Measurements from ENCODE around the gene DEPDC5. TPM values are rescaled to one million over a fixed set of nuclear protein-coding genes. Genes with fewer than 3 reads are reported as not detected.

The DEPDC5 gene
- total RNA-seq, 1 donor from 2014 or later = 29.9 TPM

DNA sequence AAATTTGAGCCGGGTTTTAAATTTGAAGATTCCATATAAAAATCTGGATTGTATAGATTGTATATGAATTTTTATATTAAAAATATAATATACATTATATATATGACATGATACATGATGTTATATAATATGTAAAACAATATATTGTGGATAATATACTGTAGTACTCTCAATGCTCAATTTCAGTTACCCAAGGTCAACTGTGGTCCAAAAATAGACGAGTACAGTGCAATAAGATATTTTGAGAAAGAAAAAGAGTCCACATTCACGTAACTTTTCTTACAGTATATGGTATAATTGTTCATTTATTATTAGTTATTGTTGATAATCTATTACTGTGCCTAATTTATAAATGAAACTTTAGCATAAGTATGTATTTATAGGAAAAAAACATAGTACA is 96.3 kb downstream of the DEPDC5 start:
- DNase-seq (ENCODE audit: low spot score) = no peak

DNA sequence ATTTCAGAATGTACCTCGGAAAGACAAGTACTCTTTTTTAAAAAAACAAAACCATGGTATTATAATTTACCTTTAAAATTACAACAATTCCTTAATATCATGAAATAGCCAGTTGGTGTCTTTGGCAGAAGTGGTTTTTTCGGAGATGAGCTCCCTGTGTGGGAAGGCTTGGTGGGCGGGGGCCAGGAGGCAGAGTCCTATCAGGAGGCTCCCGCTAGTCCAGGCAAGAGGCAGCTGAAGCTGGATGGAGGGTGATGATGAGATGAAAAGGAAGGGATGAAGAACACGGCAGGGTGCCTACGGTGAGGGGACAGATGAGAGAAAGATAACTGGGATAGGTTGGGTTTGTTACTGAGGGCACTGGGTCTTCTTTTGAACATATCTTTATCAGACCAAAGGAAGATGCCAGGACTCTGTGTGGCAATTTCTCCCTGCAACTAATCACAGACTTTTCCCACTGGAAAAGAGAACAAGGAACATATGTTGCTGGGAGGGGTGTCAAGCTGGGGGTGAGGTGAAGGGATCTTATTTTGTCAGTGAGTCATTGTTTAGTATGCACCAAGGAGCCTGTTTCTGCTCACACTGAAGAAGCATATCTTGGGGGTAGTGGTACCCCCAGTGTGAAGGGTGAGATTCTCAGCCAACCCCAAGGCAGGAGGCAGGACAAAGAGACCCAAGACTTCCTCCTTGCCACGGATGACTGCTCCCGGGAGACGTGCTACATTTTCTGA is 99.0 kb downstream of the DEPDC5 start:
- no peak for DNase-seq (ENCODE audit: low spot score)

DNA sequence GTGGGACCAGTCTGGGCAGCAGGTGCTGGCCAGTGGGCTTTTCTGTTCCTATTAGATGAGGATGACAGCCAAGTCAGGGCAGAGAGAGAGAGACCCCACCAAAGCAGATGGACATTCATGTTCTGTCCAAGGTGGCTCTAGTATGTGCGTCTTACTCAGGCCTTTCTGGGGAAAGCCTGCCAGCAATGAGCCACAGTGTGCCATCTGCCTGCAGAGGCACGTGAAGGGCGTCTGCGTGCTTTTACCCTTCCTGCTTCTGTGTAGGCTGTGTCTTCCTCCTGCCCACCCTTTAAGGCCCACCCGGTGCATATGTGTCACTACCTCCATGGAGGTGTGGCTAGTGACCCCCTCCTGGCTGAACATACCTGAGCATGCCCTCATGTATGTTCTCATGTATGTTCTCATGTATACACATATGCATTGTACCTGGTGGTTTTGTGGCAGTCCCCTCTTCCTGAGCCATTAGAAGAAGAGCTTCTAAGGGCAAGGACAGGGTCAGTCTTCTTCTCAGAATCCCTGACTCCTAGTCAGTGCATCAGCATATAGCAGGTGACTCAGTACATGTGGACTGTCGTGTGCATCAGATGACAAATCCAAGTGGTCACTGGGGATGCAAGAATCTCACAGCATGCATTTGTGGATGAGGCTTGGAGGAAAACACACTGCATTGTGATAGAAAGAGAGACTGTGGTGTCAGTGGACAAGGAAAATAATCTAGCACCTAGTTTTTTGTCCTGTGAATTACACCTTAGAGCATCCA is 100.1 kb downstream of the DEPDC5 start:
- DNase-seq (ENCODE audit: low spot score) = no peak

DNA sequence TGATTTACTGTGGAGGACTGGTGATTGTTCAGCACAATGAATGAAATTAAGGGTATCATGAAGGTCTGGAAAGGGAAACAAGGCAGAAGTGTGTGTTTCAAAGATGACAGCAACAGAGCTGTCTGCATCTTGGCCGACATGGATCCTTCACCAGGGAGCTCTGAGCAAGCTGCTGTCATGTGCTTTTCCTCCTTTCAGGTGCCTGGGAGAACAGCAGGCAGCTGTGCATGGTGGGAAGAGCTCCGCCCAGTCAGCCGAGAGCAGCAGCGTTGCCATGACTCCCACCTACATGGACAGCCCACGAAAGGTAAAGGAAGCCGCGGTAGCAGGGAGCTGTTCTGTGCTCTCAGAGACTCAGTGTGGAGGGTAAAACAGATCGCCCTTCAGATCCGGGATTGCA is 103.4 kb downstream of the DEPDC5 start:
- DNase-seq (ENCODE audit: low spot score) = peak; percentile 21

DNA sequence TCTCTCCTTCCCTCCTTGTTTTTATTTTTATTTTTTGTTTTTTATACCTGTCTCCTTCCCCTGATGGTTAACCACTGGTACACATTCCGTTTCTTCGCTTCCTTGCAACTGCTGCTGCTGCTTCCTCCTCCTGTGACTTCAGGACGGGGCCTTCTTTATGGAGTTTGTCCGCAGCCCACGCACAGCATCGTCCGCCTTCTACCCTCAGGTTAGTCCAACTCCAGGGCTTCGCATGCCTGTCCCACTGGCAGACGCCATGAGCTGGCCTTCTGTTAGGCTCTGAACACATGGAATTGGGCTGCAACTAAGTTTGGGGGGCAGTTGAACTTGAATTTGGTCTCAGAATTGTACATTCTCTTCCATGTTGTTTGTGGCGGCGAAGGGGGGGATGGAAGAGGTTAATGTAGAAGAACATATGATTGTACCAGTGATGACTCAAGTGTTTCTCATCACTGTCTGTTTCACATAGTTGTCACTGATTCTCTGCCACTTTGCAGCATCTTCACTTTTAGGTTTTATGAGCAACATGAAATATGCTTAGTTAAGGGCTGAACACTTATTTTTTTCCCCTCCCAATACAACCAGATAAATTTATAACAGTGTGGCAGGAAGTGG is 107.5 kb downstream of the DEPDC5 start:
- no peak for DNase-seq (ENCODE audit: low spot score)

DNA sequence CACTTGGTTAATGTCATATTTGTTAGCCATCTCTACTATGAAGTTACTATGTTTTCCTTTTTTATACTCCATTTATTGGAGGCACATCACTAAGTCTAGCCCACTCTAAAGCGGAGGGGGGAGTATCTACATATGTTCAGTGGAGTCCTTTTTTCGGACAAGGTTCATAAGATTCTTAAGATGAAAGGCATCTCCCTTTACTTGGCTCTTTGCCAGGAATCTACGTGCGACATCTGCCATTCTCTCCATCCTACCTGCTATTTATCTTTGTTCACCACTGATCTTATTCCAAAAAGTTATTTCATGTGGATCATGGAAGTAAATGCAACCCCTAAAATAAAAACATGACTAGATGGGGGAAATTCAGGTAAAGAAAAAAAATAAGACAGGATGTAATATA is 113.1 kb downstream of the DEPDC5 start:
- DNase-seq (ENCODE audit: low spot score) = no peak

DNA sequence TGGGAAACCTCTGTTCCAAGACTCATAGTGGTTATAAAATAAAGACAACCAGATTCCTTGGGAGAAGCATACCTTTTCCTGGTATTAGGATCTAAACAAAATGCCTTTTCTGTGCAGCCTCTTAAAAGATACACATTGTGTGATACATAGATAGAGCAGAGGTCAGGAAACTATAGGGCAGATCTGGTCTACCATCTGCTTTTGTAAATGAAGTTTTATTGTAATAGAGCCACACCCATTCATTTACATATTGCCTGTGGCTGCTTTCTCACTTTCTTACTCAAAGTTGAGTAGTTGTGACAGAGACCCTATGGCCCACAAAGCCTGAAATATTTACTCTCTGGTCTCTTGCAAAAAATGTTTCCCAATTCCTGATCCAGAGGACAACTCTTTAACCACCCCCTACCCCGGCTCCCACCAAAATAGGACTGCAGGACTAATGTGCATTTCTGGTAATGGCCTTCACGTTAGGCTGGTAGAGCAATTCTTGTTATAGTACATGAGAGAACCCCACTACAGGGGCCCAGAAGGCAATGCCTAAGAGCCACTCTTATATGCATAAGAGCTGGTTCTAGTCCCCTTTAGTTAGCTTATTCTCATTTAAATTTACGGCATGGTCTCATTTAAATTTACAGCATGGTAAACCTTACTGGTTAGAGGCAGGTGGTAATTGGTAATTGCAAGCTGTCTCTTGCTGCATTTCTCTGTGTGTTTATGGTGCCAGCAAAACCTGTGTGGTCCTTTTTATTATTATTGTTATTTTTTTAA is 113.8 kb downstream of the DEPDC5 start:
- DNase-seq (ENCODE audit: low spot score) = no peak

DNA sequence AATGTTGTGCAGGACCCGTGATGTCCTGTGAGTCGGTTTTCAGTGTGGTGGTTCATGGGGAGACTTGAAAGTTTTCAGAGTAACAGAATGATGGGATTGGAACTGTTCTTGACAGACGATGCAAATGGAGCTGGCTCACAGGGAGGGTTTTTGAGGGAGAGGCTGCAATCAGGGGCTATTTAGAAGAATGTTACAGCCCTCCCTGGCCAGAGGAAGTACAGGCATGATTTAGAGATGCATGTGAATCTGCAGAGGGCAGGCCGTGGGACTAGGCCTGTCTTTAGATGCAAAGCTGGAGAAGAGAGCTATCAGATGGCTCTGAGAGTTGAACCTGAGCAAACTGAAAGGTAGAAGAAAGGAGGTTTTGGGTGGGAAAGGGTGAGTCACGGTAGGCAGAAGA is 115.9 kb downstream of the DEPDC5 start:
- no peak for DNase-seq (ENCODE audit: low spot score)

DNA sequence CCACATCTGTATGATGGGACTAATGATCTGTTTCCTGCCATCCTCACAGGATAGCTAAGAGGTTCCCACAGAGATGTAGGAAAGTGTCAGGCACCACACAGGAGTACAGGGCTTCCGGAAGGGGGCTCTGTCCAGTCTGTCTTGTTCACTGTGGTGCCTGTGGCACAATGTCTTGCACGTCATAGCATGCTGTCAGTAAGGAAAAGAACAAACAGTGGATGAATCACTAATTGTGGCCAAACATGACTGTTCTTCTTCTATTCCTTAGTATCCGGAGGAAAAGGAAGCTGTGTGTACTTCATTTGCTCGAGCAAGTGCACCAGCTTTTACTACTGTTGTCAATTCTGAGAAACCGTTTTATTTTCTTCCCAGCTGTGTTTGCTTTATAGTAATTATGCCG is 117.1 kb downstream of the DEPDC5 start:
- DNase-seq (ENCODE audit: low spot score) = no peak

DNA sequence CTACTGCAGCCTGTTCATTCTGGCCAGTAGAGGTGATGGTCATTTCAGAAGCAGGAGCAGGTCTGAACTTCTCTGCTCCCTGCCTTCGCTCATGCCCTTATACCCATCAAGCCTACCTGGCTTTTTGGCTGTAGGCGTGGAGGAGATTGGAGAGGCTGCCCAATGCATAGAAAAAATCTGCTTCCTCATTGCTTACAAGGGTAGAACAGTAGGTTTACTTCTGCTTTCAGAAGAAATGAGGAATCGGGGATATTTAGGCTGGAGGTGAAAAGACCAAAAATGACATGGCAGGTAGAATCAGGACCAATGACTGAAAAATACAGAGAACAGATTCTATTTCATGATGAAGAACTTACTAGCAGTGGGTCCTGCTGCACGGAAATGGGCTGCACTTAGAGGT is 117.7 kb downstream of the DEPDC5 start:
- no peak for DNase-seq (ENCODE audit: low spot score)

DNA sequence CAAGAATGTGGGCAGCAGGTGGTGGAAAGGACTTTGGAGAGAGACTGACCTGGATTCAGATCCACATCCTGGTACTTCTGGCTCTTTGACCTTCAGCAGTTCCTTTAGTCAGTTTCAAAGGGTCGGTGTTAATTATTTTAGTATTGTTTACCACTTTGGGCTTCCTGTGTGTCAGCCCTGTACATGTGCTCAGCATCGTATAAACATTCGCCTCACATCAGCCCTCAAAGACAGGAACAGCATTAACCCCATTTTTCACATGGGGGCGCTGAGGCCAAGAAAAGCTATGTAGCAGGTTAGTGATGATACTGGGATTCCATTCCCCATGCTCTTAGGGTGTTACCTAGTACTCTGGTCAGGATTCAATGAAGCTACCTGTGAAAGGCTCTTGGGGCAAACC is 118.4 kb downstream of the DEPDC5 start:
- DNase-seq (ENCODE audit: low spot score) = no peak

DNA sequence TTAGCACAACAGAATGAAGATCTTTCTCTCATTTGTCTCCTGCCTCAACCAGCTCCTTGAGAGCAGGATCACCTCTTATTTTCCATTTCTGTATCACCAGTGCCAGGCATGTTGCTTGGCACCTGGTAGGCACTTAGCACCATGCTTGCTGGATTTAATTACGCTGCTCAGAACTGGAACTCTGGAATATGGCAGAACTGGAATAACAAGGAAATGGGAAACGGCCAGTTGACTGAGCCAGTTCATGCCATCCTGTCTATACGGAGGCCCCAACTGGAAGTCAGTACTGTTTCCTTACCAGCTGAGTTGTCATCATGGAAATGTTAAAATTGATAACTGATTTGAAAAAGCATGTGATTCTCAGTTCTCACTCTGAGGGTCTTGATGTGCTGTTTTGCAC is 121.0 kb downstream of the DEPDC5 start:
- DNase-seq (ENCODE audit: low spot score) = no peak

DNA sequence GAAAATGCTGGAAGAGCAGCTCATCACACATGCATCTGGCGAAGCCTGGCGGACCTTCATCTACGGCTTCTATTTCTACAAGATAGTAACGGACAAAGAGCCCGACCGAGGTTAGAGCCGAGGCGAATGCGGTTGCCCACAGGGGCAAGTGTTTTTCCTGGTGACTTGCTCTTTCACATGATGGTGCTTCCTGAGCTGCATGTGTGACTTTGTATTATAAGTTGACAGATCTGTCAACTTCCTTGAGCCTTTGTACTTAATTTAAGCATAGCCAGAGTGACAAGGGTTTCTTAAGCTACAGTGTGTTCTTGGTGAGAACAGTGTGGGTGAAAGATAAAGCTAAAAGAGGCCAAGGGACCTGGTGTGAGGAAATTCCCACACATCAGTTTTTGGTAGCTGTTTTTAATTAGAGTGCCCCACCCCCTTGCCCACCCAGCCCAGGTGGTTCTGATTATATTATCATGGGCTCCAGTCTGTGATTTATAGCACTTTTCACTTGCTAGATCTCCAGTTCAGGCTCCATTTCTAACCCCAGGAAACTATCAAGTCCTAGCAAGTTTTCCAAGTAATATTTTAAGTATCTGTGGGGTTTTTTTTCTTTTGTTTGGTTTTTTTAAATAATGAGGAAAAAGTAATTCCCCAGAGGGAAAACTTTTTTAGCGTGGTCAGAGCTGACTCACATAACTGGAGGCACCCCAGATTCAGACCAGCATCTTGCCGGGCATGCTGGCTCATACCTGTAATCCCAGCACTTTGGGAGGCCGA is 122.5 kb downstream of the DEPDC5 start:
- no peak for DNase-seq (ENCODE audit: low spot score)

DNA sequence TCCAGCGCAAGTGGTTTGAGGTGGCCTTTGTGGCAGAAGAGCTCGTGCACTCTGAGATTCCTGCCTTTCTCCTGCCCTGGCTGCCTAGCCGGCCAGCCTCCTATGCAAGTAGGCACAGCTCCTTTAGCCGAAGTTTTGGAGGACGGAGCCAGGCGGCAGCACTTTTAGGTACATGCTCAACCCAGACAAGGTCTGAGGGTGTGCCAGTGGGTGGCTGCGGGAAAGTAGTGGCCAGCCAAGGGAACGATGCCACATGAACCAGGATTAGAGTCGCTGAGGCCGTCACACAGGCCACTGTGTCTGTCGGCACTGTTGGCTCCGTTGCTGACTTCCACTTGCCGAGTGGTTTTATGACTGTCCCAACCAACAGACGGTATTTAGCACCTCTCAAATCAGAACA is 125.8 kb downstream of the DEPDC5 start:
- no peak for DNase-seq (ENCODE audit: low spot score)

DNA sequence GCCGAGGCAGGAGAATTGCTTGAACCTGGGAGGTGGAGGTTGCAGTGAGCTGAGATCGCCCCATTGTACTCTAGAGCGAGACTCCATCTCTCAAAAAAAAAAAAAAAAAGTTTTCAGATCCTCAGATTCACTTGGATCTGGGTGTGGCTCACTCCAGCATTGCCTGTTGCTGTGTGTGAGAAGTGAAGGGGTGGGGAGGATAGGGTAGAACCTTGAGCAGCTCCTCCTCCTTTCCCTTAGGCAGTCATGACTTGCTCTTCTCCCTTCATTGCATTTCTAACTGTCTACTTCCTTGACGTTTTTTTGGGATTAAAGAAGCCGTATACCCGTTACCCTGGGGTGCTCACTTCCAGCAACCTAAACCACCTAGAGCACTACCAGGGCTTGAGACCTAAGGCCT is 127.4 kb downstream of the DEPDC5 start:
- no peak for DNase-seq (ENCODE audit: low spot score)

DNA sequence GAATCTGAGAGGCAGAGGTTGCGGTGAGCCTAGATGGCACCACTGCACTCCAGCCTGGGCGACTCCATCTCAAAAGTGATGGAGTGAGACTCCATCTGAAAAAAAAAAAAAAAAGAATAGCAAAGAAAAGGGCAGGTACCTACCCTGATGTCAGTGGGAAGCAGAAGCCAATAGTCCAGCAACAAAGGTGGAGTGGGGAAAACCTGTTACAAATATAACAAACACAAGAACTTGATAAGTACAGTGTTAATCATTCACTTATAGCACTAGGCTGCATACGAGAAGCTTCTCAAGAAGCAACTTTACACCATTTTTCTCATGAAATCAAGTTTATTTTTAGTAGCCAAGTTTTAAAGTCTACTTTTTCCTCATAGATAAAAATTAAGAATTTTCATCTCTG is 128.0 kb downstream of the DEPDC5 start:
- DNase-seq (ENCODE audit: low spot score) = no peak

DNA sequence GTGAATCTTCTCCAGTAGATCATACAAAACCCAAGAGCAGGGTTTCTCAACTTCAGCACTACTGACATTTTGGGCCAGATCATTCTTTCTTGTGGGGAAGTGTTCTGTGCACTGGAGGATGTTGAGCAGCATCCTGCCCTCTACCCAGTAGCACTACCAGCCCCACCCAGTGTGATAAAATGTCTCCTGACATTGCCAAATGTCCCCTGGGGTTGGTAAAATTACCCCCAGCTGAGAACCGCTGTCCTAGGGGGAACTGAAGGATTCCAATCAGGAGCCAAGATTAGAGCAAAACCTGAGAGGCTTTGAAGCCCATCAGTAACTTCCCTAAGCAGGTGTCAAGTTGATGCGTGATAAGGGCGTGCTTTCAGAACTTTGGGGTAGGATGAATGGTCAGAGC is 129.2 kb downstream of the DEPDC5 start:
- DNase-seq (ENCODE audit: low spot score) = no peak

DNA sequence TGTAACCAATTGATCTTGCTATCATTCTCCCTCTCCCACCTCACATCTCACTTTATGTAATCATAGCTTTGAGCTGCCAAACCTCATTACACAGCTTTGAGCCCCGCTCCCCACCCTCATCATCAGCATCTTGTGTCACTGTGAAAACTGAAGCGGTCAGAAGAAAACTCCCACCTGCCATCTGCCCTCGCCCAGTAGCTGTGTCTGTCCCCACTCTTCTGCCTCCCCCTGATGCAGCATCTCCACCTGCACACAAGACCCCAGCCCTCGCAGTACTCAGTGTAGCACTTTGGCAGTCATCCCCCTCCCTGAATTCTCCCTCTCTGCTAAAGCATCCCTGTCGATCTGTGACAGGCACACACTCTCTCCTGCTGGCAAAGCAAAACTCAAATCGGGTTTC is 130.2 kb downstream of the DEPDC5 start:
- DNase-seq (ENCODE audit: low spot score) = no peak

DNA sequence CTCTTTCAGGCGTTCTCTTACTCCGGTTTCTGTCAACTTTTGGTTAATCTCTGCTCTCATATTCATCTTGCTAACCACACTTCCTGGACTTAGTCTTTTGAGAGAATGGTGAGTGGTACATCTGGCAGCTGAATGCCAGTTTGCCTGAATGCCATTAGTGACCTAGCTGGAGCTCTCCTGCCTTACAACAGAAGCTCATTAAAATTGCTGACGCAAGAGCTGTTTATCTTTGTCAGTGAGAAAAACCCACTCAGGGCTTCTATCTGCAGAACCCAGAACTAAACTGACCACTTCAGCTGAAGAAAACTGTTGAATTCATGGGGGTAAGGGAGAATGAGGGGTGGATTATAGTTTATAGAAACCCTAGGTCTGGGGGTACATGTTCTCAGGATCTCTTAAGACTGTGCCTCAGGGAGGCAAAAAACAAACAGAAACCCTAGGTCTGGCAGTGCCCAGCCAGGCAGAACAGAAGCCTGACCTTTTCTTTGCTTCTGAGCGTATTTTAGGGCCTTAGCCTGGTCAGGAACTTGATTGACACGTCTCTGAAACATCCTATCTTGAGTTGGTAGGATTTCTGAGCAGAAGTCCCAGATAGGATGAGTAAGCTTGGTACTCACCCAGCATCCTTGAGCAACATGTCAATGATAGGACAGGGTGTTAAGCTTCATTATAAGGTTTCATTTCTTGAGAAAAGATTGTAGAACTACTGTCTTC is 137.7 kb downstream of the DEPDC5 start:
- no peak for DNase-seq (ENCODE audit: low spot score)

DNA sequence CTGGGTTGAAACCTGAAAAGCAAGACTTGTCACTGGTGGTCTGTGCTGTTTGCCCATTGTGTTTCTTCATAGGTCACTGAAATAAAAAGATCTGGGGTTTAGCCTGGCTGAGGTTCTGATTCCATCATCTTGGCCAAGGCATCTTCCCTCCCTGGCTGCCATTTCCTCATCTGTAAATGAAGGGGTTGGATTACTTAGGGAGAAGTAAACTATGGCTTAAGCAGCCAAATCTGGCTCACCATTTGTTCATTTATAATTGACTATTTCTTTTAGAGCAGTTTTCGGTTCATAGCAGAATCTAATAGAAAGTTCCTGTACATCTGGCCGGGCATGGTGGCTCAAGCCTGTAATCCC is 138.2 kb downstream of the DEPDC5 start:
- DNase-seq (ENCODE audit: low spot score) = no peak

DNA sequence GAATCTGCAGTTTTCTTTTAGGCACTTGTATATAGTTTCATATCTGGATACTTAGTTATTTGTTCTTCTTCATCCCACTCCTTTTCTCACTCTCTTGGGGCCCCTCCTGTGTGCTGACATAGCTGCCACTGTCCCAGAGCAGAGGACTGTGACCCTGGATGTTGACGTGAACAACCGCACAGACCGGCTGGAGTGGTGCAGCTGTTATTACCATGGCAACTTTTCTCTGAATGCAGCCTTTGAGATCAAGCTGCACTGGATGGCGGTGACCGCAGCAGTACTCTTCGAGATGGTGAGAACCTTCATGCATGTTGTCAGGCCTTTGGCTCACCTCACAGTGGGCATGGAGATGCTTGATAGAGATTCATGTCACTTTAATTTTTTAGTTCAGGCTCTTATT is 139.6 kb downstream of the DEPDC5 start:
- no peak for DNase-seq (ENCODE audit: low spot score)

Measured in umbilical cord (tissue), 2 donors.